RKO (cell line): ENCODE results near the gene ADAMTS17.
A peak's percentile ranks its signal among the peaks of the same experiment; 100 is the strongest.

Experiments
- DNase-seq: peaks from one replicate; pipeline ENCODE4 v3.0.0-alpha.2; 2016; ENCODE audit warnings: low spot score

The ADAMTS17 gene

GRCh38 chr15:100249096-100249815, 92.5 kb downstream of the ADAMTS17 start:
- DNase-seq: no peak

- no peak for DNase-seq
These were observed 93.5 kb downstream of the ADAMTS17 start for GRCh38 chr15:100248236-100248635.

GRCh38 chr15:100247228-100248225, 94.2 kb downstream of the ADAMTS17 start:
- DNase-seq: no peak

GRCh38 chr15:100245855-100246254, 95.9 kb downstream of the ADAMTS17 start:
- no peak for DNase-seq

- DNase-seq: no peak
These were observed 96.3 kb downstream of the ADAMTS17 start for GRCh38 chr15:100245487-100245820.

GRCh38 chr15:100244796-100245486, 96.8 kb downstream of the ADAMTS17 start:
- DNase-seq: no peak

GRCh38 chr15:100242989-100243388, 98.8 kb downstream of the ADAMTS17 start:
- DNase-seq: no peak

- peak; percentile 88 for DNase-seq
These were observed 99.9 kb downstream of the ADAMTS17 start for GRCh38 chr15:100241572-100242482.

- DNase-seq: no peak
These were observed 104.6 kb downstream of the ADAMTS17 start for GRCh38 chr15:100236981-100237720.

- DNase-seq: no peak
These were observed 106.7 kb downstream of the ADAMTS17 start for GRCh38 chr15:100235030-100235617.

GRCh38 chr15:100234158-100235029, 107.4 kb downstream of the ADAMTS17 start:
- no peak for DNase-seq

- DNase-seq: no peak
These were observed 111.0 kb downstream of the ADAMTS17 start for GRCh38 chr15:100230784-100231183.

- DNase-seq: no peak
These were observed 112.3 kb downstream of the ADAMTS17 start for GRCh38 chr15:100229181-100230163.

GRCh38 chr15:100227781-100228180, 114.0 kb downstream of the ADAMTS17 start:
- no peak for DNase-seq

- DNase-seq: no peak
These were observed 115.7 kb downstream of the ADAMTS17 start for GRCh38 chr15:100226107-100226506.

GRCh38 chr15:100224206-100225185, 117.3 kb downstream of the ADAMTS17 start:
- peak; percentile 39 for DNase-seq

- DNase-seq: no peak
These were observed 119.4 kb downstream of the ADAMTS17 start for GRCh38 chr15:100222349-100222715.
